ENCODE data around the gene TNFRSF4.

GRCh38 chr1:1245178-1245816, 31.3 kb upstream of the TNFRSF4 start:
- TF ChIP-seq POLR2A (IDR thresholded peaks at IDR 0.05; ENCODE audit: low read depth) (no peak), CTCF (IDR thresholded peaks at IDR 0.05) (no peak), POLR2AphosphoS5 (IDR thresholded peaks at IDR 0.05) (no peak), EP300 (IDR thresholded peaks at IDR 0.05) (no peak)

Measured in esophagus muscularis mucosa (tissue), 4 donors.